H9 (cell line): ENCODE results near the gene ULK1. TPM values are rescaled to one million over a fixed set of nuclear protein-coding genes. Genes with fewer than 3 reads are reported as not detected.
"Not testable (repeated sequence)": the region's sequence is repeated elsewhere in the genome, so short reads cannot be mapped to it uniquely, and the experiment has no call there.

Experiments
- DNase-seq: peaks from one replicate; pipeline ENCODE4 v3.0.0-alpha.2; 2017
- H2AFZ ChIP-seq: one replicate; pipeline ENCODE4 v1.6.1; 2013; ENCODE audit warnings: mild to moderate bottlenecking, low read length, control low read depth, moderate library complexity
- H2AK5ac ChIP-seq: 2 replicates; pipeline ENCODE4 v1.6.1; 2013; ENCODE audit warnings: low read length, control low read depth, mixed read lengths; ENCODE audit not compliant: insufficient read length
- H2BK120ac ChIP-seq: one replicate; pipeline ENCODE4 v1.6.1; 2013; ENCODE audit warnings: low read depth, mild to moderate bottlenecking, low read length, control low read depth, inconsistent platforms; ENCODE audit not compliant: poor library complexity, severe bottlenecking
- H2BK12ac ChIP-seq: 2 replicates; pipeline ENCODE4 v1.6.1; 2013; ENCODE audit warnings: low read length, control low read depth, mixed read lengths, low read depth; ENCODE audit not compliant: insufficient read length
- H2BK15ac ChIP-seq: 2 replicates; pipeline ENCODE4 v1.6.1; 2013; ENCODE audit warnings: low read depth, low read length, control low read depth
- H2BK20ac ChIP-seq: one replicate; pipeline ENCODE4 v1.6.1; 2013; ENCODE audit warnings: low read depth, mild to moderate bottlenecking, low read length, control low read depth, inconsistent platforms; ENCODE audit not compliant: poor library complexity, severe bottlenecking
- H2BK5ac ChIP-seq: 2 replicates; pipeline ENCODE4 v1.6.1; 2013; ENCODE audit warnings: low read length, control low read depth, mixed read lengths; ENCODE audit not compliant: insufficient read length
- H3K14ac ChIP-seq: 2 replicates; pipeline ENCODE4 v1.6.1; 2013; ENCODE audit warnings: low read length, control low read depth; ENCODE audit not compliant: insufficient read depth
- H3K18ac ChIP-seq: 2 replicates; pipeline ENCODE4 v1.6.1; 2013; ENCODE audit warnings: low read depth, mild to moderate bottlenecking, mixed read lengths, low read length, control low read depth; ENCODE audit not compliant: insufficient read length
- H3K23ac ChIP-seq: 2 replicates; pipeline ENCODE4 v1.6.1; 2013; ENCODE audit warnings: low read length, control low read depth, mixed read lengths, low read depth; ENCODE audit not compliant: insufficient read length
- H3K23me2 ChIP-seq: 2 replicates; pipeline ENCODE4 v1.6.1; 2013; ENCODE audit warnings: low read depth, mild to moderate bottlenecking, mixed read lengths, low read length, control low read depth; ENCODE audit not compliant: insufficient read length, poor library complexity, severe bottlenecking
- H3K27ac ChIP-seq: 2 replicates; pipeline ENCODE4 v1.5.1; 2013; ENCODE audit warnings: low read length, control low read depth, mixed read lengths, low read depth; ENCODE audit not compliant: insufficient read length
- H3K27me3 ChIP-seq: 2 replicates; pipeline ENCODE4 v1.6.1; 2013; ENCODE audit warnings: low read length, control low read depth, inconsistent platforms; ENCODE audit not compliant: insufficient read depth
- H3K4ac ChIP-seq: 2 replicates; pipeline ENCODE4 v1.6.1; 2013; ENCODE audit warnings: low read depth, mild to moderate bottlenecking, control low read depth, inconsistent platforms, low read length, moderate library complexity
- H3K4me1 ChIP-seq: 2 replicates; pipeline ENCODE4 v1.6.1; 2013; ENCODE audit warnings: low read length, control low read depth, inconsistent platforms; ENCODE audit not compliant: insufficient read depth
- H3K4me2 ChIP-seq: 2 replicates; pipeline ENCODE4 v1.6.1; 2013; ENCODE audit warnings: low read length, control low read depth, mixed read lengths; ENCODE audit not compliant: insufficient read length, insufficient read depth
- H3K56ac ChIP-seq: 2 replicates; pipeline ENCODE4 v1.6.1; 2013; ENCODE audit warnings: low read depth, mild to moderate bottlenecking, mixed read lengths, low read length, control low read depth; ENCODE audit not compliant: insufficient read length
- H3K79me1 ChIP-seq: 2 replicates; pipeline ENCODE4 v1.6.1; 2013; ENCODE audit warnings: low read depth, mild to moderate bottlenecking, moderate library complexity, low read length, control low read depth, inconsistent platforms; ENCODE audit not compliant: insufficient read depth, poor library complexity, severe bottlenecking
- H3K79me2 ChIP-seq: 2 replicates; pipeline ENCODE4 v1.6.1; 2013; ENCODE audit warnings: low read length, control low read depth, inconsistent platforms; ENCODE audit not compliant: insufficient read depth
- H3K9ac ChIP-seq: 2 replicates; pipeline ENCODE4 v1.6.1; 2013; ENCODE audit warnings: low read length, control low read depth, mixed read lengths; ENCODE audit not compliant: insufficient read length; ENCODE audit errors: extremely low read depth
- H3K9me3 ChIP-seq: one replicate; pipeline ENCODE4 v1.6.1; 2013; ENCODE audit warnings: low read depth, low read length, inconsistent platforms; ENCODE audit not compliant: control insufficient read depth
- H3T11ph ChIP-seq: one replicate; pipeline ENCODE4 v1.6.1; 2013; ENCODE audit warnings: mild to moderate bottlenecking, low read length, control low read depth, inconsistent platforms
- H4K20me1 ChIP-seq: one replicate; pipeline ENCODE4 v1.6.1; 2013; ENCODE audit not compliant: control insufficient read depth, insufficient read length, insufficient read depth
- H4K5ac ChIP-seq: 2 replicates; pipeline ENCODE4 v1.6.1; 2013; ENCODE audit warnings: low read depth, mild to moderate bottlenecking, mixed read lengths, low read length, control low read depth; ENCODE audit not compliant: insufficient read length
- H4K8ac ChIP-seq: replicated peaks from 2 replicates; pipeline ENCODE4 v1.6.1; 2013; ENCODE audit warnings: low read length, control low read depth, mixed read lengths, low read depth; ENCODE audit not compliant: insufficient read length
- H4K91ac ChIP-seq: 2 replicates; pipeline ENCODE4 v1.6.1; 2013; ENCODE audit warnings: low read depth, mild to moderate bottlenecking, moderate library complexity, mixed read lengths, low read length, control low read depth; ENCODE audit not compliant: insufficient read length
- H3K27ac Mint-ChIP-seq, 3 experiments: 2 replicates in 2 of 3; 3 replicates in 1 of 3; pipeline ENCODE4 v1.8.0; 2020 to 2021; ENCODE audit warnings: mixed read lengths in 3 of 3, mild to moderate bottlenecking in 1 of 3, moderate library complexity in 1 of 3
- H3K27me3 Mint-ChIP-seq: 2 replicates; pipeline ENCODE4 v1.8.0; 2021; ENCODE audit warnings: low read depth, mild to moderate bottlenecking, moderate library complexity, mixed read lengths
- H3K36me3 Mint-ChIP-seq, 3 experiments: 2 replicates in 2 of 3; 3 replicates in 1 of 3; pipeline ENCODE4 v1.8.0; 2020 to 2021; ENCODE audit warnings: low read depth in 3 of 3, mixed read lengths in 3 of 3; ENCODE audit not compliant: insufficient read depth in 1 of 3
- H3K4me1 Mint-ChIP-seq, 2 experiments: 2 replicates each; pipeline ENCODE4 v1.8.0; 2020; ENCODE audit warnings: mixed read lengths in 2 of 2
- H3K4me3 Mint-ChIP-seq, 2 experiments: 2 replicates in 1 of 2; 3 replicates in 1 of 2; pipeline ENCODE4 v1.8.0; 2020 to 2021; ENCODE audit warnings: mild to moderate bottlenecking in 2 of 2, mixed read lengths in 2 of 2, moderate library complexity in 1 of 2
- H3K9me3 Mint-ChIP-seq, 2 experiments: 2 replicates in 1 of 2; 3 replicates in 1 of 2; pipeline ENCODE4 v1.8.0; 2020; ENCODE audit warnings: mild to moderate bottlenecking in 2 of 2, mixed read lengths in 2 of 2, moderate library complexity in 1 of 2
- WGBS: extraction: QIAGEN DNeasy Blood & Tissue Kit; methylation state at CpG from one replicate; pipeline ENCODE4 v1.1.7; 2013; ENCODE audit warnings: missing lambda C conversion rate, low lambda C conversion rate, mixed read lengths; ENCODE audit not compliant: insufficient read length; ENCODE audit errors: extremely low coverage; 5-methylcytosine and 5-hydroxymethylcytosine counted together
- total RNA-seq: library from RNA; stranded (reverse); gene quantifications from 2 replicates; pipeline ENCODE4 v1.2.1, GENCODE V29; 2021

Gene ULK1
- total RNA-seq, 1 experiment from 2014 or later: 57.2 TPM

DNA sequence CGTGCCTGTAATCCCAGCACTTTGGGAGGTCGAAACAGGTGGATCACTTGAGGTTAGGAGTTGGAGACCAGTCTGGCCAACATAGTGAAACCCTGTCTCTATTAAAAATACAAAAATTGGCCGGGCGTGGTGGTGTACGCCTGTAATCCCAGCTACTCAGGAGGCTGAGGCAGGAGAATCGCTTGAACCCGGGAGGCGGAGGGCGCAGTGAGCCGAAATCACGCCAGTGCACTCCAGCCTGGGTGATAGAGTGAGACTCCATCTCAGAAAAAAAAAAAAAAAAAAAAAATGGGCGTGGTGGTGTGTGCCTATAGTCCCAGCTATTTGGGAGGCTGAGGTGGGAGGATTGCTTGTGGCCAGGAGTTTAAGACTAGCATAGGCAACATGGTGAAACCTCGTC is 60.0 kb downstream of the ULK1 start:
- not testable (repeated sequence) for H3K56ac ChIP-seq, H2BK20ac ChIP-seq, H3K36me3 Mint-ChIP-seq, H2BK5ac ChIP-seq, H3K18ac ChIP-seq, H2AFZ ChIP-seq, H3K27ac Mint-ChIP-seq, H2AK5ac ChIP-seq, H3K9me3 Mint-ChIP-seq, H3K27me3 ChIP-seq, H3K23ac ChIP-seq, H4K5ac ChIP-seq, H3K9ac ChIP-seq, H3K27me3 Mint-ChIP-seq, DNase-seq, H2BK120ac ChIP-seq, H3K4me2 ChIP-seq, H3T11ph ChIP-seq, H3K27ac ChIP-seq, H2BK15ac ChIP-seq, H3K4me3 Mint-ChIP-seq, H4K91ac ChIP-seq, H3K23me2 ChIP-seq, H4K8ac ChIP-seq, H2BK12ac ChIP-seq, H3K9me3 ChIP-seq, H3K4ac ChIP-seq, H4K20me1 ChIP-seq, H3K14ac ChIP-seq, H3K4me1 ChIP-seq
- Histone ChIP-seq H3K79me1 (peaks cover 13% of the 10 kb centered on the region), H3K79me2 (peaks cover 19% of the 10 kb centered on the region; the same call in 1 of the 2 replicates)
- H3K4me1 Mint-ChIP-seq: peaks cover 13 to 18% of the 10 kb centered on the region in 2 experiments
- no CpG with 5 or more reads among the region's 13 CpGs for WGBS
